ENCODE results near the gene KRT86. TPM values are rescaled to one million over a fixed set of nuclear protein-coding genes. Genes with fewer than 3 reads are reported as not detected.
"Not testable (repeated sequence)": the region's sequence is repeated elsewhere in the genome, so short reads cannot be mapped to it uniquely, and the experiment has no call there.

The KRT86 gene
- total RNA-seq, 1 donor = 0.21 TPM

- Histone ChIP-seq H3K4me1 (ENCODE audit: insufficient read depth, low read length) (no peaks in the 10 kb centered on the region), H3K9me3 (ENCODE audit: low read depth, low read length) (no peaks in the 10 kb centered on the region), H3K4me3 (ENCODE audit: low read length) (no peak overlapping the region), H3K27me3 (ENCODE audit: insufficient read depth, low read length) (no peaks in the 10 kb centered on the region)
Observed at GRCh38 chr12:52285851-52286530, 11.5 kb downstream of the KRT86 start.

- H3K27me3 ChIP-seq (ENCODE audit: insufficient read depth, low read length); H3K4me3 ChIP-seq (ENCODE audit: low read length); H3K9me3 ChIP-seq (ENCODE audit: low read depth, low read length); H3K4me1 ChIP-seq (ENCODE audit: insufficient read depth, low read length): not testable (repeated sequence)
Observed at GRCh38 chr12:52286857-52287785, 12.7 kb downstream of the KRT86 start.

GRCh38 chr12:52287816-52288805 lies 13.7 kb downstream of the KRT86 start:
- H3K9me3 ChIP-seq (ENCODE audit: low read depth, low read length); H3K27me3 ChIP-seq (ENCODE audit: insufficient read depth, low read length); H3K4me3 ChIP-seq (ENCODE audit: low read length); H3K4me1 ChIP-seq (ENCODE audit: insufficient read depth, low read length): not testable (repeated sequence)

- H3K4me1 ChIP-seq (ENCODE audit: insufficient read depth, low read length) = peaks cover 14% of the 10 kb centered on the region
- H3K9me3 ChIP-seq (ENCODE audit: low read depth, low read length); H3K4me3 ChIP-seq (ENCODE audit: low read length); H3K27me3 ChIP-seq (ENCODE audit: insufficient read depth, low read length): not testable (repeated sequence)
Observed at GRCh38 chr12:52290483-52291134, 16.2 kb downstream of the KRT86 start.

- H3K27me3 ChIP-seq (ENCODE audit: insufficient read depth, low read length) = peaks cover 8% of the 10 kb centered on the region
- H3K4me3 ChIP-seq (ENCODE audit: low read length) = no peak within 1 kb of the TSS
- H3K9me3 ChIP-seq (ENCODE audit: low read depth, low read length) = no peaks in the 10 kb centered on the region
- peaks cover 22% of the 10 kb centered on the region for H3K4me1 ChIP-seq (ENCODE audit: insufficient read depth, low read length)
Observed at GRCh38 chr12:52291267-52291935, 17.0 kb downstream of the KRT86 start, which contains the start of gene KRT81. TSS of gene KRT81 (minus strand) at chr12:52291534. CDS start at chr12:52291465, 69 bp downstream.

- Histone ChIP-seq H3K9me3 (ENCODE audit: low read depth, low read length) (no peaks in the 10 kb centered on the region), H3K4me1 (ENCODE audit: insufficient read depth, low read length) (peaks cover 23% of the 10 kb centered on the region), H3K4me3 (ENCODE audit: low read length) (no peak overlapping the region), H3K27me3 (ENCODE audit: insufficient read depth, low read length) (peaks cover 22% of the 10 kb centered on the region)
Observed at GRCh38 chr12:52293926-52294325, 19.5 kb downstream of the KRT86 start.

GRCh38 chr12:52294803-52295202 lies 20.4 kb downstream of the KRT86 start:
- no peak overlapping the region for H3K4me3 ChIP-seq (ENCODE audit: low read length)
- H3K27me3 ChIP-seq (ENCODE audit: insufficient read depth, low read length) = peaks cover 27% of the 10 kb centered on the region
- H3K9me3 ChIP-seq (ENCODE audit: low read depth, low read length) = no peaks in the 10 kb centered on the region
- peaks cover 23% of the 10 kb centered on the region for H3K4me1 ChIP-seq (ENCODE audit: insufficient read depth, low read length)

- H3K4me3 ChIP-seq (ENCODE audit: low read length) = no peak overlapping the region
- peaks cover 23% of the 10 kb centered on the region for H3K4me1 ChIP-seq (ENCODE audit: insufficient read depth, low read length)
- peaks cover 31% of the 10 kb centered on the region for H3K27me3 ChIP-seq (ENCODE audit: insufficient read depth, low read length)
- no peaks in the 10 kb centered on the region for H3K9me3 ChIP-seq (ENCODE audit: low read depth, low read length)
Observed at GRCh38 chr12:52295663-52296062, 21.2 kb downstream of the KRT86 start.

GRCh38 chr12:52296572-52297215 lies 22.2 kb downstream of the KRT86 start:
- no peaks in the 10 kb centered on the region for H3K9me3 ChIP-seq (ENCODE audit: low read depth, low read length)
- H3K27me3 ChIP-seq (ENCODE audit: insufficient read depth, low read length) = peaks cover 31% of the 10 kb centered on the region
- peaks cover 23% of the 10 kb centered on the region for H3K4me1 ChIP-seq (ENCODE audit: insufficient read depth, low read length)
- H3K4me3 ChIP-seq (ENCODE audit: low read length) = no peak overlapping the region

GRCh38 chr12:52298677-52299190 lies 24.3 kb downstream of the KRT86 start:
- Histone ChIP-seq H3K4me3 (ENCODE audit: low read length) (no peak overlapping the region), H3K27me3 (ENCODE audit: insufficient read depth, low read length) (peaks cover 23% of the 10 kb centered on the region), H3K4me1 (ENCODE audit: insufficient read depth, low read length) (peaks cover 23% of the 10 kb centered on the region), H3K9me3 (ENCODE audit: low read depth, low read length) (no peaks in the 10 kb centered on the region)

GRCh38 chr12:52300796-52301691 lies 26.6 kb downstream of the KRT86 start:
- peaks cover 5% of the 10 kb centered on the region for H3K4me1 ChIP-seq (ENCODE audit: insufficient read depth, low read length)
- H3K27me3 ChIP-seq (ENCODE audit: insufficient read depth, low read length) = peaks cover 23% of the 10 kb centered on the region
- no peak overlapping the region for H3K4me3 ChIP-seq (ENCODE audit: low read length)
- no peaks in the 10 kb centered on the region for H3K9me3 ChIP-seq (ENCODE audit: low read depth, low read length)

- not testable (repeated sequence) for H3K9me3 ChIP-seq (ENCODE audit: low read depth, low read length); H3K4me3 ChIP-seq (ENCODE audit: low read length); H3K4me1 ChIP-seq (ENCODE audit: insufficient read depth, low read length)
- peaks cover 29% of the 10 kb centered on the region for H3K27me3 ChIP-seq (ENCODE audit: insufficient read depth, low read length)
Observed at GRCh38 chr12:52301721-52302120, 27.3 kb downstream of the KRT86 start.
